ENCODE data around the gene MAN2B2.

- TF ChIP-seq CTCF (IDR thresholded peaks at IDR 0.05) (no peak), EP300 (IDR thresholded peaks at IDR 0.05) (no peak)
Measured at GRCh38 chr4:6575503-6576240, 683 bp downstream of the MAN2B2 start.
